ENCODE measurements around the gene SURF2. TPM values are rescaled to one million over a fixed set of nuclear protein-coding genes. Genes with fewer than 3 reads are reported as not detected.
A peak's percentile ranks its signal among the peaks of the same experiment; 100 is the strongest.

Gene SURF2
- total and polyA plus RNA-seq, 2 experiments from 2014 or later = 6.3 to 23.4 TPM

- Histone ChIP-seq H3K27me3 (replicated peaks; ENCODE audit: insufficient read depth) (peaks cover 6% of the 10 kb centered on the region), H3K4me3 (no peak overlapping the region), H3K4me2 (ENCODE audit: unreplicated experiment) (no peak overlapping the region), H3K27ac (no peak overlapping the region), H4K20me1 (ENCODE audit: insufficient read depth) (no peaks in the 10 kb centered on the region), H3K4me1 (ENCODE audit: insufficient read depth) (no peaks in the 10 kb centered on the region), H3K79me2 (ENCODE audit: insufficient read depth) (no peaks in the 10 kb centered on the region), H2AFZ (no peak overlapping the region), H3K9me3 (ENCODE audit: low read depth) (no peaks in the 10 kb centered on the region), H3K9ac (no peak overlapping the region), H3K9me2 (ENCODE audit: insufficient read depth) (no peaks in the 10 kb centered on the region), H3K36me3 (ENCODE audit: low read depth) (no peaks in the 10 kb centered on the region), H3F3A (ENCODE audit: insufficient read depth) (no peaks in the 10 kb centered on the region)
- TF ChIP-seq EZH2phosphoT487 (IDR thresholded peaks at IDR 0.05; ENCODE audit: insufficient read depth, low read depth) = no peak
- no peak for TF ChIP-seq EZH2 (IDR thresholded peaks at IDR 0.05; ENCODE audit: insufficient read depth, poor library complexity, severe bottlenecking)
- no peak for DNase-seq
- in situ Hi-C loops (cut with MboI) = no loop called here
- 70 to 90% methylated on average over 2 to 3 of the region's 3 CpGs for WGBS, 2 experiments (ENCODE audit: low coverage in 1 of 2, low lambda C conversion rate in 2 of 2, missing lambda C conversion rate in 2 of 2)
Measured at GRCh38 chr9:133393399-133393798, 37.0 kb downstream of the SURF2 start.

- no peak overlapping the region for H3K4me2 ChIP-seq (ENCODE audit: unreplicated experiment)
- H3K9me3 ChIP-seq (ENCODE audit: low read depth) = no peaks in the 10 kb centered on the region
- H3K27ac ChIP-seq = no peak overlapping the region
- H3K9me2 ChIP-seq (ENCODE audit: insufficient read depth) = no peaks in the 10 kb centered on the region
- WGBS, 2 experiments (ENCODE audit: low coverage in 1 of 2, low lambda C conversion rate in 2 of 2, missing lambda C conversion rate in 2 of 2) = 44 to 48% methylated on average over 8 of the region's 8 CpGs
- no peak overlapping the region for H3K9ac ChIP-seq
- DNase-seq = no peak
- H3K27me3 ChIP-seq (replicated peaks; ENCODE audit: insufficient read depth) = peaks cover 6% of the 10 kb centered on the region
- H3K4me3 ChIP-seq = no peak overlapping the region
- no peaks in the 10 kb centered on the region for H3K36me3 ChIP-seq (ENCODE audit: low read depth)
- no peaks in the 10 kb centered on the region for H3F3A ChIP-seq (ENCODE audit: insufficient read depth)
- no peaks in the 10 kb centered on the region for H3K79me2 ChIP-seq (ENCODE audit: insufficient read depth)
- H2AFZ ChIP-seq = no peak overlapping the region
- TF ChIP-seq EZH2 (IDR thresholded peaks at IDR 0.05; ENCODE audit: insufficient read depth, poor library complexity, severe bottlenecking) = no peak
- TF ChIP-seq EZH2phosphoT487 (IDR thresholded peaks at IDR 0.05; ENCODE audit: insufficient read depth, low read depth) = no peak
- no peaks in the 10 kb centered on the region for H4K20me1 ChIP-seq (ENCODE audit: insufficient read depth)
- no peaks in the 10 kb centered on the region for H3K4me1 ChIP-seq (ENCODE audit: insufficient read depth)
- in situ Hi-C loops (cut with MboI) = no loop called here
Measured at GRCh38 chr9:133394687-133395271, 38.4 kb downstream of the SURF2 start.

- in situ Hi-C loops (cut with MboI) = no loop called here
- Histone ChIP-seq H3K4me2 (ENCODE audit: unreplicated experiment) (no peak overlapping the region), H3K4me3 (no peak overlapping the region), H3K9me3 (ENCODE audit: low read depth) (no peaks in the 10 kb centered on the region), H3F3A (ENCODE audit: insufficient read depth) (no peaks in the 10 kb centered on the region), H2AFZ (no peak overlapping the region), H3K79me2 (ENCODE audit: insufficient read depth) (no peaks in the 10 kb centered on the region), H3K9ac (no peak overlapping the region), H3K4me1 (ENCODE audit: insufficient read depth) (no peaks in the 10 kb centered on the region), H3K36me3 (ENCODE audit: low read depth) (no peaks in the 10 kb centered on the region), H3K27me3 (replicated peaks; ENCODE audit: insufficient read depth) (peaks cover 6% of the 10 kb centered on the region), H3K27ac (no peak overlapping the region), H3K9me2 (ENCODE audit: insufficient read depth) (no peaks in the 10 kb centered on the region), H4K20me1 (ENCODE audit: insufficient read depth) (no peaks in the 10 kb centered on the region)
- 13 to 16% methylated on average over 14 of the region's 14 CpGs for WGBS, 2 experiments (ENCODE audit: low coverage in 1 of 2, low lambda C conversion rate in 2 of 2, missing lambda C conversion rate in 2 of 2)
- DNase-seq = peak; percentile 48
- TF ChIP-seq EZH2 (IDR thresholded peaks at IDR 0.05; ENCODE audit: insufficient read depth, poor library complexity, severe bottlenecking) = no peak
Measured at GRCh38 chr9:133396952-133397351, 40.6 kb downstream of the SURF2 start.

GRCh38 chr9:133397370-133397769, 41.0 kb downstream of the SURF2 start:
- in situ Hi-C loops (cut with MboI) = no loop called here
- DNase-seq = no peak
- H3K4me3 ChIP-seq = no peak overlapping the region
- no peaks in the 10 kb centered on the region for H3K9me2 ChIP-seq (ENCODE audit: insufficient read depth)
- H3K9me3 ChIP-seq (ENCODE audit: low read depth) = no peaks in the 10 kb centered on the region
- no peak overlapping the region for H2AFZ ChIP-seq
- H3K27me3 ChIP-seq (replicated peaks; ENCODE audit: insufficient read depth) = peaks cover 6% of the 10 kb centered on the region
- H3K4me2 ChIP-seq (ENCODE audit: unreplicated experiment) = no peak overlapping the region
- no peaks in the 10 kb centered on the region for H3K36me3 ChIP-seq (ENCODE audit: low read depth)
- H3K9ac ChIP-seq = no peak overlapping the region
- H3K27ac ChIP-seq = no peak overlapping the region
- H3K4me1 ChIP-seq (ENCODE audit: insufficient read depth) = no peaks in the 10 kb centered on the region
- H4K20me1 ChIP-seq (ENCODE audit: insufficient read depth) = no peaks in the 10 kb centered on the region
- WGBS, 2 experiments (ENCODE audit: low coverage in 1 of 2, low lambda C conversion rate in 2 of 2, missing lambda C conversion rate in 2 of 2) = 48 to 54% methylated on average over 6 of the region's 6 CpGs
- TF ChIP-seq EZH2phosphoT487 (IDR thresholded peaks at IDR 0.05; ENCODE audit: insufficient read depth, low read depth) (no peak), EZH2 (IDR thresholded peaks at IDR 0.05; ENCODE audit: insufficient read depth, poor library complexity, severe bottlenecking) (no peak)
- H3F3A ChIP-seq (ENCODE audit: insufficient read depth) = no peaks in the 10 kb centered on the region
- H3K79me2 ChIP-seq (ENCODE audit: insufficient read depth) = no peaks in the 10 kb centered on the region

GRCh38 chr9:133397895-133398294, 41.5 kb downstream of the SURF2 start:
- WGBS, 2 experiments (ENCODE audit: low coverage in 1 of 2, low lambda C conversion rate in 2 of 2, missing lambda C conversion rate in 2 of 2) = 59 to 60% methylated on average over 7 to 9 of the region's 9 CpGs
- no peaks in the 10 kb centered on the region for H3K9me2 ChIP-seq (ENCODE audit: insufficient read depth)
- H3K4me2 ChIP-seq (ENCODE audit: unreplicated experiment) = no peak overlapping the region
- no peaks in the 10 kb centered on the region for H3F3A ChIP-seq (ENCODE audit: insufficient read depth)
- no peaks in the 10 kb centered on the region for H3K79me2 ChIP-seq (ENCODE audit: insufficient read depth)
- no peak for DNase-seq
- no peak overlapping the region for H3K27ac ChIP-seq
- no peaks in the 10 kb centered on the region for H3K36me3 ChIP-seq (ENCODE audit: low read depth)
- no peak overlapping the region for H3K4me3 ChIP-seq
- no peaks in the 10 kb centered on the region for H4K20me1 ChIP-seq (ENCODE audit: insufficient read depth)
- in situ Hi-C loops (cut with MboI) = no loop called here
- H3K9me3 ChIP-seq (ENCODE audit: low read depth) = no peaks in the 10 kb centered on the region
- no peak overlapping the region for H2AFZ ChIP-seq
- no peak overlapping the region for H3K9ac ChIP-seq
- H3K4me1 ChIP-seq (ENCODE audit: insufficient read depth) = no peaks in the 10 kb centered on the region
- TF ChIP-seq EZH2phosphoT487 (IDR thresholded peaks at IDR 0.05; ENCODE audit: insufficient read depth, low read depth) (no peak), EZH2 (IDR thresholded peaks at IDR 0.05; ENCODE audit: insufficient read depth, poor library complexity, severe bottlenecking) (no peak)
- peaks cover 6% of the 10 kb centered on the region for H3K27me3 ChIP-seq (replicated peaks; ENCODE audit: insufficient read depth)

Data from GM23248 (cell line).